Keratinocyte (primary cell): ENCODE measurements around the gene PDCL2. TPM values are rescaled to one million over a fixed set of nuclear protein-coding genes. Genes with fewer than 3 reads are reported as not detected.

Source experiments
- DNase-seq: peaks from one replicate; pipeline ENCODE4 v3.0.0-alpha.2; 2011; ENCODE audit warnings: low read depth, missing footprints, low spot score
- FAIRE-seq: peaks from 2 replicates; lab custom pipeline; 2011; peaks lifted over from hg19 to GRCh38; lab: Jason Lieb, UNC
- H2AFZ ChIP-seq: 2 replicates; pipeline ENCODE4 v1.6.0; 2012; ENCODE audit warnings: low read length, control low read depth, inconsistent platforms; ENCODE audit not compliant: control insufficient read depth
- H3K27ac ChIP-seq: 2 replicates; pipeline ENCODE4 v1.5.1; 2011; ENCODE audit warnings: low read length; ENCODE audit not compliant: control insufficient read depth, insufficient read depth
- H3K27me3 ChIP-seq: 3 replicates; pipeline ENCODE4 v1.6.0; 2011; ENCODE audit warnings: low read length; ENCODE audit not compliant: control insufficient read depth, insufficient read depth; ENCODE audit errors: extremely low read depth
- H3K36me3 ChIP-seq, 2 experiments: 2 replicates in 1 of 2; 3 replicates in 1 of 2; pipeline ENCODE4 v1.5.1; 2011; ENCODE audit warnings: low read length in 2 of 2, mild to moderate bottlenecking in 1 of 2; ENCODE audit not compliant: control insufficient read depth in 2 of 2, insufficient read depth in 2 of 2; ENCODE audit errors: extremely low read depth in 1 of 2
- H3K4me1 ChIP-seq: 3 replicates; pipeline ENCODE4 v1.5.1; 2011; ENCODE audit warnings: low read length; ENCODE audit not compliant: control insufficient read depth, insufficient read depth; ENCODE audit errors: extremely low read depth
- H3K4me2 ChIP-seq: 3 replicates; pipeline ENCODE4 v1.6.0; 2011; ENCODE audit warnings: low read depth, low read length; ENCODE audit not compliant: control insufficient read depth, insufficient read depth; ENCODE audit errors: extremely low read depth
- H3K4me3 ChIP-seq, 3 experiments: fragments of 200-600 bp in 1 of 3; sonication (generic) in 1 of 3; 2 replicates in 2 of 3; 3 replicates in 1 of 3; pipeline ENCODE4 v1.5.1; 2011 to 2016; ENCODE audit warnings: low read length in 3 of 3, mild to moderate bottlenecking in 3 of 3, control low read depth in 2 of 3, inconsistent platforms in 1 of 3, low read depth in 1 of 3, mixed read lengths in 1 of 3, mixed run types in 1 of 3, moderate library complexity in 1 of 3; ENCODE audit not compliant: control insufficient read depth in 2 of 3, insufficient read depth in 2 of 3; ENCODE audit errors: extremely low read depth in 1 of 3
- H3K79me2 ChIP-seq: 2 replicates; pipeline ENCODE4 v1.6.0; 2012; ENCODE audit warnings: low read length; ENCODE audit not compliant: control insufficient read depth, insufficient read depth
- H3K9ac ChIP-seq: 3 replicates; pipeline ENCODE4 v1.6.0; 2011; ENCODE audit warnings: low read length; ENCODE audit not compliant: control insufficient read depth, insufficient read depth; ENCODE audit errors: extremely low read depth
- H3K9me1 ChIP-seq: 3 replicates; pipeline ENCODE4 v1.6.0; 2011; ENCODE audit warnings: low read length; ENCODE audit not compliant: control insufficient read depth, insufficient read depth; ENCODE audit errors: extremely low read depth
- H3K9me3 ChIP-seq: 2 replicates; pipeline ENCODE4 v1.5.1; 2012; ENCODE audit warnings: low read depth, low read length; ENCODE audit not compliant: control insufficient read depth
- H4K20me1 ChIP-seq: 3 replicates; pipeline ENCODE4 v1.6.0; 2011; ENCODE audit warnings: low read length; ENCODE audit not compliant: control insufficient read depth, insufficient read depth; ENCODE audit errors: extremely low read depth
- EZH2 ChIP-seq: IDR thresholded peaks from one replicate; pipeline ENCODE4 v1.6.1; 2012; ENCODE audit warnings: inconsistent platforms, mild to moderate bottlenecking, low read length, moderate library complexity
- dilution Hi-C: fragments of 300-500 bp; cut with MboI; formaldehyde crosslinking; loops from one replicate; pipeline ENCODE4 v1.7.0; 2020; ENCODE audit warnings: low sequenced_read_pairs; ENCODE audit not compliant: extremely low pct_ligation_motif_present
- polyA plus RNA-seq, 5 experiments: library from polyadenylated mRNA; depleted of rRNA in 3 of 5; stranded (reverse) in 3 of 5; stranded (forward) in 1 of 5; unstranded in 1 of 5; fragments of >200 nt; gene quantifications; 1 replicate in 1 of 5; 2 replicates in 3 of 5; 3 replicates in 1 of 5; pipeline versions ENCODE4 v1.2.1 to v1.2.3, GENCODE V29; 2011 to 2012; ENCODE audit warnings: missing spikeins in 2 of 5, low read depth in 1 of 5, low replicate concordance in 1 of 5
- TF ChIP-seq, protein P1 (sequence below), 3 experiments: IDR thresholded peaks in 1 of 3; conservative IDR thresholded peaks in 1 of 3; optimal IDR thresholded peaks in 1 of 3; 2 replicates in 2 of 3; 3 replicates in 1 of 3; pipeline versions ENCODE3 to v1.5.1; 2011; ENCODE audit warnings: low read length in 3 of 3, mild to moderate bottlenecking in 3 of 3, moderate library complexity in 2 of 3, control low read depth in 1 of 3, inconsistent platforms in 1 of 3; ENCODE audit not compliant: insufficient read depth in 2 of 3; ENCODE audit errors: extremely low read depth in 1 of 3

The PDCL2 gene
- polyA plus RNA-seq, 1 donor (not counting 4 experiments of a cell fraction or from before 2014, with no cell fraction given): not detected

DNA sequence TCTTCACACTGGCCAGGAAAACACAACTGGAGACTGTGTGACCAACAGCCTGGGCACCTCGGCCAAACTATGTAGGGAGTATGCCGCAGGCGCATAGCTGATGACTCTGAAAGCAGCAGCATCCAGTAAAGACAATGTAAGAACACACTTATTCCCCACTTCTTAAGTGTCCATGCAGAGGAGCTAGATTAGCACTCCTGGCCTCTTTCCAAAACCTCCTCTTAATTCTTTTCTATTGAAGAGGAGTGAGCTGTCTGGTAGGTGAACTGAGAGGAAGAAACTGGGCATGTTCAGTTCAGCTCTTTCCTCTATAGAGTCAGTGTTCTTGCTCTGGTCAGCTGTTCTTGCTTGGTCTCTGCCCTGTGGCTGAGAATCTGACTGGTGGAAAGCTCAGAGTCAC is 23.0 kb upstream of the PDCL2 start:
- dilution Hi-C loops: no loop called here
- no peak overlapping the region for H2AFZ ChIP-seq
- H3K9ac ChIP-seq: no peak overlapping the region
- H4K20me1 ChIP-seq: no peaks in the 10 kb centered on the region
- H3K9me1 ChIP-seq: no peaks in the 10 kb centered on the region
- H3K4me3 ChIP-seq: no peak overlapping the region
- DNase-seq (no peak), FAIRE-seq (no peak)
- no peaks in the 10 kb centered on the region for H3K27me3 ChIP-seq
- no peak overlapping the region for H3K27ac ChIP-seq
- peaks cover 28% of the 10 kb centered on the region for H3K4me1 ChIP-seq
- H3K79me2 ChIP-seq: no peaks in the 10 kb centered on the region
- H3K36me3 ChIP-seq: no peaks in the 10 kb centered on the region
- TF ChIP-seq, protein P1, sequence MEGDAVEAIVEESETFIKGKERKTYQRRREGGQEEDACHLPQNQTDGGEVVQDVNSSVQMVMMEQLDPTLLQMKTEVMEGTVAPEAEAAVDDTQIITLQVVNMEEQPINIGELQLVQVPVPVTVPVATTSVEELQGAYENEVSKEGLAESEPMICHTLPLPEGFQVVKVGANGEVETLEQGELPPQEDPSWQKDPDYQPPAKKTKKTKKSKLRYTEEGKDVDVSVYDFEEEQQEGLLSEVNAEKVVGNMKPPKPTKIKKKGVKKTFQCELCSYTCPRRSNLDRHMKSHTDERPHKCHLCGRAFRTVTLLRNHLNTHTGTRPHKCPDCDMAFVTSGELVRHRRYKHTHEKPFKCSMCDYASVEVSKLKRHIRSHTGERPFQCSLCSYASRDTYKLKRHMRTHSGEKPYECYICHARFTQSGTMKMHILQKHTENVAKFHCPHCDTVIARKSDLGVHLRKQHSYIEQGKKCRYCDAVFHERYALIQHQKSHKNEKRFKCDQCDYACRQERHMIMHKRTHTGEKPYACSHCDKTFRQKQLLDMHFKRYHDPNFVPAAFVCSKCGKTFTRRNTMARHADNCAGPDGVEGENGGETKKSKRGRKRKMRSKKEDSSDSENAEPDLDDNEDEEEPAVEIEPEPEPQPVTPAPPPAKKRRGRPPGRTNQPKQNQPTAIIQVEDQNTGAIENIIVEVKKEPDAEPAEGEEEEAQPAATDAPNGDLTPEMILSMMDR (optimal IDR thresholded peaks at IDR 0.05 in 1 of 3, IDR thresholded peaks at IDR 0.05 in 1 of 3, conservative IDR thresholded peaks at IDR 0.05 in 1 of 3; ENCODE audit: extremely low read depth in 1 of 3, insufficient read depth in 2 of 3, low read length in 3 of 3): no peak
- no peak for TF ChIP-seq EZH2
- no peak overlapping the region for H3K4me2 ChIP-seq
- H3K9me3 ChIP-seq: no peaks in the 10 kb centered on the region

DNA sequence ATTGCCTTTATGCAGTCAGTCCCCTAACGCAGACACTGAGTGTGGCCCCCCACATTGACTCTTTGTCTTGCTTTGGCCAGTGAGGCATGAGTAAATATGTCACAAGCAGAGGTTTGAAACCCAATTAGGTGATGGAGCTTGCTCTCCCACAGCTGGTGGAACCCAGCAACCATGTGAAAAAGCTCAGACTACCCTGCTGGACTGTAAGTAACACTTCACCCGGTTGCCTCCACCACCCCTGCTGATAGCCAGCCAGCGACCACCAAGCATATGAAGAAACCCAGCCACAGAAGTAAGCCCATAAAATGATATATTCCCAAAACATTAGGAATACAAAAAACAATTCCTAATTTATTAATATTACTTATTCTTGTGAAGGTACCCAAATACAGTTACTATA is 21.6 kb upstream of the PDCL2 start:
- Histone ChIP-seq H3K27me3 (no peaks in the 10 kb centered on the region), H3K9me3 (no peaks in the 10 kb centered on the region), H3K4me1 (peaks cover 36% of the 10 kb centered on the region), H3K9me1 (no peaks in the 10 kb centered on the region), H3K4me2 (no peak overlapping the region), H3K27ac (no peak overlapping the region), H3K79me2 (no peaks in the 10 kb centered on the region), H3K4me3 (no peak overlapping the region), H2AFZ (no peak overlapping the region), H3K36me3 (no peaks in the 10 kb centered on the region), H4K20me1 (no peaks in the 10 kb centered on the region), H3K9ac (no peak overlapping the region)
- dilution Hi-C loops: no loop called here
- TF ChIP-seq, protein P1 (optimal IDR thresholded peaks at IDR 0.05 in 1 of 3, IDR thresholded peaks at IDR 0.05 in 1 of 3, conservative IDR thresholded peaks at IDR 0.05 in 1 of 3; ENCODE audit: extremely low read depth in 1 of 3, insufficient read depth in 2 of 3, low read length in 3 of 3): no peak
- no peak for TF ChIP-seq EZH2
- DNase-seq (no peak), FAIRE-seq (no peak)
